SK-N-MC (cell line): ENCODE results near the gene SLC7A7.

Experiments used
- EZH2 ChIP-seq: fragments of 200-600 bp; sonication (generic); IDR thresholded peaks from one replicate; pipeline ENCODE4 v1.6.1; 2017; ENCODE audit warnings: antibody characterized with exemption
- FOXP2 ChIP-seq: optimal IDR thresholded peaks from 2 replicates; pipeline ENCODE3; 2011; ENCODE audit warnings: mild to moderate bottlenecking, moderate library complexity; ENCODE audit not compliant: insufficient read depth; ENCODE audit errors: extremely low read length, control extremely low read depth
- POLR2AphosphoS5 ChIP-seq: IDR thresholded peaks from 2 replicates; pipeline ENCODE4 v1.6.1; 2012; ENCODE audit warnings: mild to moderate bottlenecking, low read depth, low read length, borderline replicate concordance

- TF ChIP-seq FOXP2 (no peak), EZH2 (no peak), POLR2AphosphoS5 (no peak)
These were observed 31.6 kb upstream of the SLC7A7 start for GRCh38 chr14:22846811-22847307.
